HUES48 (cell line): ENCODE measurements around the gene CNIH1.
"Not testable (repeated sequence)": the region's sequence is repeated elsewhere in the genome, so short reads cannot be mapped to it uniquely, and the experiment has no call there.

Experiments
- H3K27ac ChIP-seq: one replicate; pipeline ENCODE4 v1.7.0; 2013; ENCODE audit warnings: low read depth, low read length, inconsistent platforms
- H3K27me3 ChIP-seq: 2 replicates; pipeline ENCODE4 v1.6.1; 2013; ENCODE audit warnings: mild to moderate bottlenecking, low read length; ENCODE audit not compliant: control insufficient read depth, insufficient read depth
- H3K36me3 ChIP-seq: 2 replicates; pipeline ENCODE4 v1.6.1; 2013; ENCODE audit warnings: low read length; ENCODE audit not compliant: control insufficient read depth, insufficient read depth
- H3K4me1 ChIP-seq: 2 replicates; pipeline ENCODE4 v1.6.1; 2013; ENCODE audit warnings: mild to moderate bottlenecking, low read length; ENCODE audit not compliant: control insufficient read depth, insufficient read depth
- H3K4me3 ChIP-seq: 2 replicates; pipeline ENCODE4 v1.5.1; 2013; ENCODE audit warnings: mild to moderate bottlenecking, low read depth, low read length
- H3K9ac ChIP-seq: 2 replicates; pipeline ENCODE4 v1.6.1; 2013; ENCODE audit warnings: mild to moderate bottlenecking, low read depth, low read length, moderate library complexity
- H3K9me3 ChIP-seq: 2 replicates; pipeline ENCODE4 v1.6.1; 2013; ENCODE audit warnings: low read length; ENCODE audit not compliant: control insufficient read depth, insufficient read depth

Gene CNIH1

DNA sequence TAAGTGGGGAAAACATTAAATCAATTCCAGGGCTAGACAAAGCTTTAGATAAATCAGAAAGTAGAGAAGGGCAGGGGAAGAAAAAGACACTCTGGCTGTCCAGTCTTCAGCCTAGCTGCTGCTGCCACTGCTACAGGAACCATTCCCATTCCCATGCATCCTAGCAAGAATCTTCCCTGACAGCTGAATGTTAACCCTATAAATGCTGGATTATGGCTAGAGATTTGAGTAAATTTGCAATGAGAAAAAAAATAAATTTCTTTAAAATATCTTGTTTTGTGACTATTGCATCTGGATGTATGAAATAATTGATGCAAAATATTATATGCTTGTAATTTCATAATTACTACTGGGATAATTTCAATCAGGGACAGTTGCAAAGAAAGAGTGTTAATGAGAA is 59.4 kb downstream of the CNIH1 start:
- H3K36me3 ChIP-seq = no peaks in the 10 kb centered on the region
- no peak overlapping the region for H3K4me3 ChIP-seq
- no peaks in the 10 kb centered on the region for H3K4me1 ChIP-seq

DNA sequence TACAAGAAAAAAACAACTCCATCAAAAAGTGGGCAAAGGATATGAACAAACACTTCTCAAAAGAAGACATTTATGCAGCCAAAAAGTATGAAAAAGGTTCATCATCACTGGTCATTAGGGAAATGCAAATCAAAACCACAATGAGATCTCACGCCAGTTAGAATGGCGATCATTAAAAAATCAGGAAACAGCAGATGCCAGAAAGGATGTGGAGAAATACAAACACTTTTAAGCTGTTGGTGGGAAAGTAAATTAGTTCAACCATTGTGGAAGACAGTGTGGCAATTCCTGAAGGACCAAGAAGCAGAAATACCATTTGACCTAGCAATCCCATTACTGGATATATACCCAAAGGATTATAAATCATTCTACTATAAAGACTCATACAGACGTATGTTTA is 60.6 kb downstream of the CNIH1 start:
- not testable (repeated sequence) for H3K4me1 ChIP-seq, H3K36me3 ChIP-seq, H3K27ac ChIP-seq, H3K4me3 ChIP-seq, H3K9ac ChIP-seq, H3K9me3 ChIP-seq, H3K27me3 ChIP-seq

More for the DNA sequence above, 59.4 kb downstream of the CNIH1 start:
- Histone ChIP-seq H3K27me3 (no peaks in the 10 kb centered on the region), H3K9me3 (no peaks in the 10 kb centered on the region), H3K27ac (no peak overlapping the region), H3K9ac (no peak overlapping the region)

DNA sequence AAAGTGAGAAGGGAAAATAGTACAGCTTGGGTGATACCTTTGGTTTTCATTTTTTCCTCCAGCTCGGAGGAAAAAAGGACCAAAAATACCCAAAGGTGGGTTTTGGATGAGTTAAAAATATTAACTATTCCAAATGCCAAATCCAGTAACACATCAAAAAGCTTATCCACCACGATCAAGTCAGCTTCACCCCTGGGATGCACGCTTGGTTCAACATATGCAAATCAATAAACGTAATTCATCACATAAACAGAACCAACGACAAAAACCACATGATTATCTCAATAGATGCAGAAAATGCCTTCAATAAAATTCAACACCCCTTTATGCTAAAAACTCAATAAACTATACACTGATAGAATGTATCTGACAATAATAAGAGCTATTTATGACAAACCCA is 62.3 kb downstream of the CNIH1 start:
- not testable (repeated sequence) for H3K27me3 ChIP-seq, H3K4me3 ChIP-seq, H3K27ac ChIP-seq, H3K9ac ChIP-seq, H3K9me3 ChIP-seq, H3K36me3 ChIP-seq, H3K4me1 ChIP-seq

DNA sequence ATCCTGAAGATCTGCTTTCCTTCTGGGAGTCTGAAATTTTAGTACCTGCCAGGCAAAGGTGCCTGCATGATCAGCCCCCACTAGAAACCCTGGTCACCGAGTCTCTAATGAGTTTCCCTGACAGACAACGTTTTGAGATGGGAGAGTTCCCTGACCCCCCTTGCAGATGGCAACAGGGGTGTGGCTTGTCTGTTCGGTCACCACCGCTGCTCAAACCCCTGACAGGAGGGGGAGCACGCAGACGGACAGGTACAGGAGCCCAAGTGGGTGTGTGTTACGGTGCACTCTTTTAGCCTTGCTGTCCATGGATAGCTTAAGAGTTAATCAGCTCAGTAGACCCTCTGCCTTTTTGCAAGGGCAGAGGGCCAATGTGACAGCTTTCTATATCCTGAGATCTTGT is 63.7 kb downstream of the CNIH1 start:
- Histone ChIP-seq H3K27ac (no peak overlapping the region), H3K9me3 (no peaks in the 10 kb centered on the region), H3K36me3 (no peaks in the 10 kb centered on the region), H3K4me1 (peaks cover 8% of the 10 kb centered on the region), H3K27me3 (no peaks in the 10 kb centered on the region), H3K4me3 (no peak overlapping the region), H3K9ac (no peak overlapping the region)

DNA sequence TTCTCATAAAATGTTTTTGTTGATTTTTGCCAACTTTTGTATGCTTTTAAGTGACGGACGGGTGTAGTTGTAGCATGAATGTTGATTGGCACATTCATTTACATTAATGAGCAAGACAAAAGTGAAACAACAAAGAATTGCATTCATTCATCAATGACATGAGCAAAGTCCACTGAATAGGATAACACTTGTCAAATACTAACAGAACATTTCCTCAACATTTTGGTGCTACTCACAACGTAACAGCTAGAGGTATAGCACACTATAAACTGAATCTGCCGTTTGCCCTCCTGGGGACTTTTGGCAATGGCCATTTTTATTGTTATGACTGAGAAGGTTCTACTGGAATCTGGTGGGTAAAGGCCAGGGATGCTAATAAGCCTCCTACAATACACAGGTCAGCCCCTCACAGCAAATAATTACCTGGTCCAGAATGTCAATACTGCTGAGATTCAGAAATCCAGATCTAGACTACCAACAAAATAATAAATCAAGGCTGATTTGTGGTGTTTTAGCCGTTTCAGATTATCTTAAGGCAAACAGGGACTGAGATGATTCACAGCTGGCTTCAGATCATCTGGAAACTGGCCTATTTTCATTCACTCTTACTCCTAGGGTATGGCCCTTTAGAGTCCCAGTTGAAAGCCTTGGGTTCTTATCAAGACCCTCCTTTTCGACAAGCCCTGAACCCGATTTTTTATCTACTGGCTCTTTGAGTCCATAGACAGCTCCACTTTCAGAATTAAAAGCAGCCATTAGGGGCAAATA is 66.9 kb downstream of the CNIH1 start:
- Histone ChIP-seq H3K36me3 (no peaks in the 10 kb centered on the region), H3K4me3 (no peak overlapping the region), H3K27me3 (no peaks in the 10 kb centered on the region), H3K9me3 (no peaks in the 10 kb centered on the region), H3K27ac (no peak overlapping the region), H3K4me1 (peaks cover 15% of the 10 kb centered on the region), H3K9ac (no peak overlapping the region)
